Cardiac fibroblast (primary cell): ENCODE measurements around the gene NEFH.

Source experiments
- DNase-seq, 2 donors: peaks; one replicate each; pipeline versions ENCODE4 v3.0.0 to v3.0.0-alpha.2; 2010; ENCODE audit warnings: low read depth in 2 of 2
- H3K4me3 ChIP-seq, 2 donors: replicated peaks in 1 of 2; 1 replicate in 1 of 2; 2 replicates in 1 of 2; pipeline ENCODE4 v1.5.1; 2011; ENCODE audit warnings: low read depth in 2 of 2, low read length in 2 of 2, mild to moderate bottlenecking in 2 of 2, moderate library complexity in 1 of 2
- CTCF ChIP-seq: IDR thresholded peaks from one replicate; pipeline ENCODE4 v1.5.1; 2011; ENCODE audit warnings: low read depth, mild to moderate bottlenecking, low read length, inconsistent platforms

The NEFH gene

GRCh38 chr22:29493636-29494035, 13.6 kb downstream of the NEFH start:
- no peak overlapping the region for H3K4me3 ChIP-seq
- DNase-seq: no peak
- TF ChIP-seq CTCF: no peak

- no peak for TF ChIP-seq CTCF
- DNase-seq: no peak
- H3K4me3 ChIP-seq: no peak overlapping the region
These were observed 19.8 kb downstream of the NEFH start for GRCh38 chr22:29499852-29500251.

GRCh38 chr22:29503811-29504372, 23.9 kb downstream of the NEFH start:
- TF ChIP-seq CTCF: no peak
- H3K4me3 ChIP-seq: no peak overlapping the region
- peak; percentile 77 to 83 for DNase-seq

GRCh38 chr22:29509298-29509697, 29.3 kb downstream of the NEFH start:
- TF ChIP-seq CTCF: no peak
- no peak overlapping the region for H3K4me3 ChIP-seq
- no peak for DNase-seq

- H3K4me3 ChIP-seq: no peak overlapping the region
- no peak for DNase-seq
- TF ChIP-seq CTCF: no peak
These were observed 29.8 kb downstream of the NEFH start for GRCh38 chr22:29509815-29510214.

GRCh38 chr22:29510542-29510941, 30.5 kb downstream of the NEFH start:
- TF ChIP-seq CTCF: no peak
- no peak for DNase-seq
- H3K4me3 ChIP-seq: no peak overlapping the region
